MCF 10A (cell line): Measurements from ENCODE around the gene DRAM1. TPM values are rescaled to one million over a fixed set of nuclear protein-coding genes. Genes with fewer than 3 reads are reported as not detected.

ENCODE experiments used
- BruUV-seq: library from RNA; stranded (reverse); fragments of 400-500 nt; replicated peaks from 2 replicates; lab custom pipeline; 2021; lab: Mats Ljungman, UMichigan
- CTCF ChIA-PET: fragments of 300-600 bp; sonication (Branson Sonifier 250); formaldehyde crosslinking; extraction: SDS; loops from one replicate; lab custom pipeline; 2021; ENCODE audit warnings: antibody characterized with exemption, inconsistent platforms; lab: Yijun Ruan, JAX
- POLR2A ChIA-PET: fragments of 300-600, 350-650 bp; sonication (Branson Sonifier 250); formaldehyde crosslinking; extraction: SDS; loops from one replicate; lab custom pipeline; 2020; ENCODE audit warnings: antibody characterized with exemption, inconsistent platforms; lab: Yijun Ruan, JAX
- DNase-seq: peaks from one replicate; pipeline ENCODE4 v3.0.0-alpha.2; 2018; ENCODE audit not compliant: unreplicated experiment
- H3K27ac Mint-ChIP-seq: one replicate; pipeline ENCODE4 v1.8.0; 2022; ENCODE audit warnings: mild to moderate bottlenecking, low read depth, mixed read lengths; ENCODE audit not compliant: unreplicated experiment
- H3K27me3 Mint-ChIP-seq: one replicate; pipeline ENCODE4 v1.8.0; 2022; ENCODE audit warnings: mixed read lengths; ENCODE audit not compliant: insufficient read depth, unreplicated experiment
- H3K36me3 Mint-ChIP-seq: one replicate; pipeline ENCODE4 v1.8.0; 2022; ENCODE audit warnings: mild to moderate bottlenecking, moderate library complexity, mixed read lengths; ENCODE audit not compliant: insufficient read depth, unreplicated experiment
- H3K4me1 Mint-ChIP-seq: one replicate; pipeline ENCODE4 v1.8.0; 2022; ENCODE audit warnings: mixed read lengths; ENCODE audit not compliant: insufficient read depth, unreplicated experiment
- H3K4me3 Mint-ChIP-seq: one replicate; pipeline ENCODE4 v1.8.0; 2022; ENCODE audit warnings: mild to moderate bottlenecking, moderate library complexity, mixed read lengths; ENCODE audit not compliant: unreplicated experiment
- H3K9me3 Mint-ChIP-seq: one replicate; pipeline ENCODE4 v1.8.0; 2022; ENCODE audit warnings: mixed read lengths; ENCODE audit not compliant: unreplicated experiment
- CTCF ChIP-seq: fragments of 200-600 bp; IDR thresholded peaks from one replicate; pipeline ENCODE4 v1.8.0; 2022; ENCODE audit warnings: antibody characterized with exemption, mild to moderate bottlenecking; ENCODE audit not compliant: unreplicated experiment
- intact Hi-C: fragments of 100-400 bp; cut with micrococcal nuclease; formaldehyde crosslinking; loops from 2 replicates; pipeline ENCODE4 v1.14.1; 2022
- total RNA-seq: library from RNA; stranded (reverse); gene quantifications from 2 replicates; pipeline ENCODE4 v1.2.3, GENCODE V29; 2022

Gene DRAM1
- total RNA-seq, 1 experiment from 2014 or later, result 8.7 TPM

DNA sequence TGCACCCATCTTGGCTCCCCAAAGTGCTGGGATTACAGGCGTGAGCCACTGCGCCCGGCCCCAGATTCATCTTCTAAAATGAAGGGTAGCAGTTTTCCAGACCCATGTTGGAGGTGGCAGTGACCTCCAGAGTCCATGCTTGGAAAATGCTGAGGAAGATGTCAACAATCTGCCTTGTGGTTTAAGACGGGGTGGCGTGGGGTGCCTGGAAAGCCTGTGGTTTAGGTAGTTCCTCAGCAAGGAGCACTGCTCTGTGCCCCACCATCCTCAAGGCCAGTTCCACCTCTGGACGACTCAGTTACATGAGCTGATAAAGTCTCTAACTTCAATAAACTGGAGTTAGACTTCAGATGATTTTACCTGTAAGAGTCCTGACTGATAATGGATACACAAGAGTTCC is 48.6 kb downstream of the DRAM1 start:
- H3K36me3 Mint-ChIP-seq, result no peaks in the 10 kb centered on the region
- H3K9me3 Mint-ChIP-seq, result no peaks in the 10 kb centered on the region
- POLR2A ChIA-PET, result interaction anchor here (0.9 to 1.2 kb wide), 3 partner anchors 11 to 26 kb away, joined by 3 to 4 read pairs (median 3); no protein-coding TSS in a partner anchor
- intact Hi-C loops, result no loop called here
- no TSS peak for BruUV-seq
- H3K4me1 Mint-ChIP-seq, result peaks cover 16% of the 10 kb centered on the region
- no peak for TF ChIP-seq CTCF
- H3K27me3 Mint-ChIP-seq, result no peaks in the 10 kb centered on the region
- H3K27ac Mint-ChIP-seq, result peak overlapping the region; percentile 77
- CTCF ChIA-PET, result interaction anchor here (0.6 to 0.7 kb wide), 4 partner anchors 27 to 520 kb away, joined by 3 to 8 read pairs (median 4); no protein-coding TSS in a partner anchor
- DNase-seq, result no peak
- H3K4me3 Mint-ChIP-seq, result no peak overlapping the region

DNA sequence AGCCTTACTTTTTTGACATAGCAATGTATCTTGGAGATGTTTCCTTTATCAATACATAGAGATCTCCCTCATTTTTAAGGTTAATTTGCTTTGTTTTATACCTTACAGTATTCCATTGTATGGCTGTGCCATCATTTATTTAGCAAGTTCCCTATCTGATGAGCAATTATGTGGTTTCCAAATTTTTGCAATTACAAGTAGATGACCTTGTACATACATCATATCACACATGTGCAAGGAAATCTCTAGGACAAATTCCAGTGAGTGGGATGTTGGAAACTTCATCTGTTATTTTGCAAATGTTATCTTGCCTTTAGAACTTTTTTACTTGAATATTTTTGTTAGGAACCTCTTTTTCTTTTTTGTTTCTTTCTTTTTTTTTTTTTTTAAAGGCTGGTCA is 49.7 kb downstream of the DRAM1 start:
- Mint-ChIP-seq H3K27ac (no peak overlapping the region), H3K9me3 (no peaks in the 10 kb centered on the region), H3K4me1 (peaks cover 11% of the 10 kb centered on the region), H3K27me3 (no peaks in the 10 kb centered on the region), H3K4me3 (no peak overlapping the region), H3K36me3 (no peaks in the 10 kb centered on the region)
- DNase-seq, result no peak
- ChIA-PET CTCF (no interaction called here), POLR2A (interaction anchor here (1.2 kb wide), 1 partner anchor 12 kb away, joined by 3 read pairs; no protein-coding TSS in a partner anchor)
- no peak for TF ChIP-seq CTCF
- no TSS peak for BruUV-seq
- intact Hi-C loops, result no loop called here

DNA sequence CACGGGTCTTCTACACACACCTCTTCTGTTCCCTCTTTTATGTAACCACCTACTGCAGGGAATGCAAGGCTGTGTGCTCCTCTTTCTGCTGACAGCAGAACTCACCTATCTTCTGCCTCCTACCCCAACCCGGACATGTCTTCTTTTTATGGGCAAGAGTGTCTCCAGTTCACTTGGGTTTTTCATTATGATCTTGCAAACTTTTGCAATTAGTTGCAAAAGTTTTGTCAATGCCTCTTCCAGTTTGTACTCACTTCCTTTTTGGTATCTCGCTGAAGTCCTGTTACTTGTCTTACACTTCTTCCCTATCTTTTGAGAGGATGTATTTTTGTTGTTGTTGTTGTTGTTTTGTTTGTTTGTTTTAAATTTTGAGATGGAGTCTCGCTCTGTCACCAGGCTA is 50.6 kb downstream of the DRAM1 start:
- no peak for DNase-seq
- Mint-ChIP-seq H3K27ac (no peak overlapping the region), H3K4me1 (peaks cover 6% of the 10 kb centered on the region), H3K4me3 (no peak overlapping the region), H3K36me3 (peaks cover 5% of the 10 kb centered on the region), H3K27me3 (no peaks in the 10 kb centered on the region), H3K9me3 (no peaks in the 10 kb centered on the region)
- ChIA-PET POLR2A (no interaction called here), CTCF (interaction anchor here (0.5 to 2.5 kb wide), 2 partner anchors 10 to 135 kb away, joined by 3 to 7 read pairs; no protein-coding TSS in a partner anchor)
- intact Hi-C loops, result no loop called here
- BruUV-seq, result no TSS peak
- no peak for TF ChIP-seq CTCF

DNA sequence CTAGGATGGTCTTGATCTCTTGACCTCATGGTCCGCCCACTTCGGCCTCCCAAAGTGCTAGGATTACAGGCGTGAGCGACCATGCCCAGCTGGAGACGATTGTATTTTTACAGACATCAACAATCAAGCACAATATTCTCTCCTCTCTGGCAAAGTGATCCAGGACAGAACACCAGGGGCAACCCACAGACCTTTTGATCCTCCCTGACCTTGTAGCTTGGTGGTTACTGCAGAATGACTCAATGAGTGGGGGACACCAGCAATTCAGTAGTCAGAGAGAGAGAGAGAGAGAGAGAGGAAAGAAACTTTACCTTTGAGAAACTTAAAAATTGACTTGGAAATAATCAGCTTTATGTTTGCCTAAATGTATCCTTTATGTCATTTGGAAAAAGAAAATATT is 51.2 kb downstream of the DRAM1 start:
- POLR2A ChIA-PET, result no interaction called here

More for the DNA sequence above, 51.2 kb downstream of the DRAM1 start:
- peaks cover 6% of the 10 kb centered on the region for H3K4me1 Mint-ChIP-seq
- CTCF ChIA-PET, result interaction anchor here (0.5 to 2.5 kb wide), 3 partner anchors 9 to 136 kb away, joined by 3 to 7 read pairs (median 3); no protein-coding TSS in a partner anchor
- intact Hi-C loops, result no loop called here
- H3K36me3 Mint-ChIP-seq, result peaks cover 5% of the 10 kb centered on the region
- no peak for TF ChIP-seq CTCF
- no peaks in the 10 kb centered on the region for H3K27me3 Mint-ChIP-seq
- no peak overlapping the region for H3K27ac Mint-ChIP-seq
- no TSS peak for BruUV-seq
- no peaks in the 10 kb centered on the region for H3K9me3 Mint-ChIP-seq
- no peak overlapping the region for H3K4me3 Mint-ChIP-seq
- no peak for DNase-seq
